GM12864 (cell line): ENCODE data around the gene SEC61G.

Experiments used
- DNase-seq: peaks from one replicate; pipeline ENCODE4 v3.0.0-alpha.2; 2011; ENCODE audit warnings: low read depth
- H3K4me3 ChIP-seq: 2 replicates; pipeline ENCODE4 v1.5.1; 2011; ENCODE audit warnings: mild to moderate bottlenecking, low read depth, low read length, control low read depth
- CTCF ChIP-seq: IDR thresholded peaks from 2 replicates; pipeline ENCODE4 v1.5.1; 2011; ENCODE audit warnings: low read depth, mild to moderate bottlenecking, moderate library complexity, low read length, control low read depth, inconsistent platforms; ENCODE audit errors: missing control alignments

The SEC61G gene

GRCh38 chr7:54711900-54712595 lies 47.0 kb downstream of the SEC61G start:
- no peak for DNase-seq
- TF ChIP-seq CTCF, result no peak
- H3K4me3 ChIP-seq, result no peak overlapping the region

DNA sequence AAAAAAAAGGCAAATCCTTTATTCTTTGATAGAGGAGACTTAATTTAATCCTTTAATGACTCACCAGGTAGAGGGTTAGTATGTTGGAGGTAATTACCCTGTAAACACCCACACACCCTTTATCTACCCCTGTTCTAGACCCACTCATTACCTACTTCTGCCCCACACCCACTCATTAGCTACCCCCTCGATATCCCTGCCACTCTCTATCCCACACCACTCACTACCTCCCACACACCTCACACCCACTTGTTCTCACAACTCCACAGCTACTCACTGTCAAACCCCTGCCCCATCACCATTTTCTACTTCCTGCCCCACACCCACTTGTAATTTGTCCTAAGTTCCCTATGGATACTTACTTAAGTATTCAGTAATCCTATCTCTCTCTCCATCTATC lies 49.7 kb downstream of the SEC61G start:
- DNase-seq, result no peak
- H3K4me3 ChIP-seq, result no peak overlapping the region
- TF ChIP-seq CTCF, result no peak

- DNase-seq, result no peak
- no peak for TF ChIP-seq CTCF
- no peak overlapping the region for H3K4me3 ChIP-seq
Measured at GRCh38 chr7:54705436-54705835, 53.6 kb downstream of the SEC61G start.

- TF ChIP-seq CTCF, result no peak
- no peak for DNase-seq
- no peak overlapping the region for H3K4me3 ChIP-seq
Measured at GRCh38 chr7:54704851-54705250, 54.2 kb downstream of the SEC61G start.
